GM10248 (cell line): ENCODE results near the gene SUPT6H.

Source experiments
- CTCF ChIA-PET: fragments of 300-600 bp; sonication (Branson Sonifier 250); formaldehyde crosslinking; extraction: SDS; loops from one replicate; lab custom pipeline; 2021; ENCODE audit warnings: antibody characterized with exemption; lab: Yijun Ruan, JAX
- POLR2A ChIA-PET: fragments of 350-650 bp; sonication (Branson Sonifier 250); formaldehyde crosslinking; extraction: SDS; loops from one replicate; lab custom pipeline; 2020; ENCODE audit warnings: antibody characterized with exemption; lab: Yijun Ruan, JAX
- DNase-seq: peaks from one replicate; pipeline ENCODE4 v3.0.0; 2012; ENCODE audit errors: extremely low spot score
- TF ChIP-seq, protein P1 (sequence below): IDR thresholded peaks from 2 replicates; pipeline ENCODE4 v1.5.1; 2012; ENCODE audit warnings: mild to moderate bottlenecking, low read depth; ENCODE audit errors: extremely low read depth, missing control alignments, control extremely low read depth

Gene SUPT6H

DNA sequence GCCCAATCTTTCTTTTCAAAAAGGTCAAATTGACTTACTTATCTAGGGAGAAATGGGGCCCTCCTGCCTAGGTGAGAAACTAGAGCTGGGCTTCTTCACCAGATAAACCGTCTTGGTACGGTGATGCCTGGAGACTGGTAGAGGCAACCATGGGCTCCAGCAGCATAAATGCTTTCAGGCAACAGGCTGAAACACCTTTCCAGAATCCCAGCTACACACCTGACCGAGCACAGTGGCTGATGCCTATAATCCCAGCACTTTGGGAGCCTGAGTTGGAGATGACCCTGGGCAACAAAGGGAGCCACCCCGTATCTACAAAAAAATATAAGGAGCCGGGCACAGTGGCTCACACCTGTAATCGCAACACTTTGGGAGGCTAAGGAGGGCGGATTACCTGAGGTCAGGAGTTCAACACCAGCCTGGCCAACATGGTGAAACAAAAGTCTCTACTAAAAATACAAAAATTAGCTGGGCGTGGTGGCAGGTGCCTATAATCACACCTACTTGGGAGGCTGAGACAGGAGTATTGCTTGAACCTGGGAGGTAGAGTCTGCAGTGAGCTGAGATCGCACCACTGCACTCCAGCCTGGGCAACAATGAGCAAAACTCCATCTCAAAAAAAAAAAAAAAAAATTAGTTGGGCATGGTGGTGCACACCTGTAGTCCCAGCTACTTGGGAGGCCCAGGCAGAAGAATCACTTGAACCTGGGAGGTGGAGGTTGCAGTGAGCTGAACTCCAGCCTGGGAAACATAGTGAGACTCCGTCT is 89.8 kb downstream of the SUPT6H start:
- CTCF ChIA-PET: interaction anchor here (0.9 to 16.2 kb wide), 15 partner anchors 8 to 202 kb away, joined by 3 to 472 read pairs (median 4); partner anchors contain the start of genes DHRS13, FAM222B, FLOT2 and NEK8
- DNase-seq: no peak
- POLR2A ChIA-PET: interaction anchor here (0.6 to 5.4 kb wide), 4 partner anchors 9 to 357 kb away, joined by 3 to 90 read pairs (median 6); partner anchors contain the start of genes NEK8 and TLCD1
- TF ChIP-seq, protein P1, sequence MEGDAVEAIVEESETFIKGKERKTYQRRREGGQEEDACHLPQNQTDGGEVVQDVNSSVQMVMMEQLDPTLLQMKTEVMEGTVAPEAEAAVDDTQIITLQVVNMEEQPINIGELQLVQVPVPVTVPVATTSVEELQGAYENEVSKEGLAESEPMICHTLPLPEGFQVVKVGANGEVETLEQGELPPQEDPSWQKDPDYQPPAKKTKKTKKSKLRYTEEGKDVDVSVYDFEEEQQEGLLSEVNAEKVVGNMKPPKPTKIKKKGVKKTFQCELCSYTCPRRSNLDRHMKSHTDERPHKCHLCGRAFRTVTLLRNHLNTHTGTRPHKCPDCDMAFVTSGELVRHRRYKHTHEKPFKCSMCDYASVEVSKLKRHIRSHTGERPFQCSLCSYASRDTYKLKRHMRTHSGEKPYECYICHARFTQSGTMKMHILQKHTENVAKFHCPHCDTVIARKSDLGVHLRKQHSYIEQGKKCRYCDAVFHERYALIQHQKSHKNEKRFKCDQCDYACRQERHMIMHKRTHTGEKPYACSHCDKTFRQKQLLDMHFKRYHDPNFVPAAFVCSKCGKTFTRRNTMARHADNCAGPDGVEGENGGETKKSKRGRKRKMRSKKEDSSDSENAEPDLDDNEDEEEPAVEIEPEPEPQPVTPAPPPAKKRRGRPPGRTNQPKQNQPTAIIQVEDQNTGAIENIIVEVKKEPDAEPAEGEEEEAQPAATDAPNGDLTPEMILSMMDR: no peak
